ENCODE data around the gene COPG2. TPM values are rescaled to one million over a fixed set of nuclear protein-coding genes. Genes with fewer than 3 reads are reported as not detected.
A peak's percentile ranks its signal among the peaks of the same experiment; 100 is the strongest.

The COPG2 gene
- total and polyA plus RNA-seq, 2 experiments from 2014 or later = 7.0 to 35.1 TPM

DNA sequence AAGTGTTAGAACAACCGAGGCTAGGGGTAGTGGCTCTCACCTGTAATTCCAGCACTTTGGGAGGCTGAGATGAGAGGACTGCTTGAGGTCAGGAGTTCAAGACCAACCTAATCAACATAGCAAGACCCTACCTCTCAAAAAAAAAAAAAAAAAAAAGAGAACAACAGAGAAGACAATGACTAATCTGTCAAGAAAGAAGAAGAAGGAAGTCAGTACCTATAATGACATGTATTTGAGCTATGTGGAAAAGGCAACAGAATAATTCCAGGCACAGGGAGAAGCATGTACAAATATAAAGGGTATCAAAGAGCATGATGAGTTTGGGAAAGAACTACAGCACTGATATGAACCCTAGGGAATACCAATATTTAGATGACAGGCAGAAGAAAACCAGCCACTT, 27.5 kb downstream of the COPG2 start:
- H3K36me3 ChIP-seq = peaks cover 7% of the 10 kb centered on the region
- H3K4me1 ChIP-seq (ENCODE audit: low read depth) = no peaks in the 10 kb centered on the region
- no peak overlapping the region for H3K27ac ChIP-seq
- TF ChIP-seq, protein P1, sequence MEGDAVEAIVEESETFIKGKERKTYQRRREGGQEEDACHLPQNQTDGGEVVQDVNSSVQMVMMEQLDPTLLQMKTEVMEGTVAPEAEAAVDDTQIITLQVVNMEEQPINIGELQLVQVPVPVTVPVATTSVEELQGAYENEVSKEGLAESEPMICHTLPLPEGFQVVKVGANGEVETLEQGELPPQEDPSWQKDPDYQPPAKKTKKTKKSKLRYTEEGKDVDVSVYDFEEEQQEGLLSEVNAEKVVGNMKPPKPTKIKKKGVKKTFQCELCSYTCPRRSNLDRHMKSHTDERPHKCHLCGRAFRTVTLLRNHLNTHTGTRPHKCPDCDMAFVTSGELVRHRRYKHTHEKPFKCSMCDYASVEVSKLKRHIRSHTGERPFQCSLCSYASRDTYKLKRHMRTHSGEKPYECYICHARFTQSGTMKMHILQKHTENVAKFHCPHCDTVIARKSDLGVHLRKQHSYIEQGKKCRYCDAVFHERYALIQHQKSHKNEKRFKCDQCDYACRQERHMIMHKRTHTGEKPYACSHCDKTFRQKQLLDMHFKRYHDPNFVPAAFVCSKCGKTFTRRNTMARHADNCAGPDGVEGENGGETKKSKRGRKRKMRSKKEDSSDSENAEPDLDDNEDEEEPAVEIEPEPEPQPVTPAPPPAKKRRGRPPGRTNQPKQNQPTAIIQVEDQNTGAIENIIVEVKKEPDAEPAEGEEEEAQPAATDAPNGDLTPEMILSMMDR (IDR thresholded peaks at IDR 0.05; ENCODE audit: low read depth, low read length) = no peak
- H3K27me3 ChIP-seq = no peaks in the 10 kb centered on the region
- DNase-seq (ENCODE audit: low read depth in 1 of 2, low spot score in 1 of 2) = no peak
- no peaks in the 10 kb centered on the region for H3K9me3 ChIP-seq (ENCODE audit: low read depth)
- no peak overlapping the region for H3K4me3 ChIP-seq

DNA sequence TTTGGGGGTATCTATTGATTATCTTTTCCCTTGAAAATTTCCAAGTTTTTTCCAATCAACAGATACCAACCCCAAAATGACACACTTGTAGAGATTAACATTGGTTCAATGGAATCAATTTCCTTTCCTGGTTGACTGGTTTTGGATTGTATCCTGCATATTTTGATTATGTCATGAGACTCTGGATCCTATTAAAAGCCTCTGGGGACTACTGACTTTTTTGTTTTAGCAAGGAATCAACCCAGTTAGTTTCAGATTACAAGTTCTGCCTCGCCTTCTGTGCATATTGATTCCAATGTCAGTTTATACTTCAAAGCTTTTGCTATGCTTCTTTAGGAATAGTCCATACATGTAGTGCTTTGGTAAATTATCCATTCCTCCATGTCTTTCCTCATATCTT, 29.2 kb downstream of the COPG2 start:
- TF ChIP-seq, protein P1 (IDR thresholded peaks at IDR 0.05; ENCODE audit: low read depth, low read length) = no peak
- DNase-seq (ENCODE audit: low read depth in 1 of 2, low spot score in 1 of 2) = no peak
- peaks cover 4% of the 10 kb centered on the region for H3K36me3 ChIP-seq
- H3K4me1 ChIP-seq (ENCODE audit: low read depth) = no peaks in the 10 kb centered on the region
- H3K4me3 ChIP-seq = no peak overlapping the region
- H3K27ac ChIP-seq = no peak overlapping the region
- no peaks in the 10 kb centered on the region for H3K9me3 ChIP-seq (ENCODE audit: low read depth)
- H3K27me3 ChIP-seq = no peaks in the 10 kb centered on the region

DNA sequence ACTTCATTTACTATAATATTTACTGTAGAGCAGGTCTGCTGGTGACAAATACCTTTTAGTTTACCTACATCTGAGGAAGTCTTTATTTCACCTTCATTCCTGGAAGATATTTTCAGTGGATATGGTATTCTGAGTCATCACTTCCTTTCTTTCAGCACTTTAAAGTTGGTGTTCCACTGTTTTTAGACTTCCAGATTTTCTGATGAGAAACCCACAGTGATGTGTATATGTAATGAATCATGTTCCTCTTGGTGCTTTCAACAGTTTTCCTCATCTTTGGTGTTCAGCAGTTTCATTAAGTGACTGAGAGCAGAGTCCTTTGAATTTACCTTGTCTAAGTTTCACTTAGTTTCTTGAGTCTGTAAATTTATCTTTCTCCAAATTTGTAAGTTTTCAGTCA, 36.4 kb downstream of the COPG2 start:
- Histone ChIP-seq H3K4me1 (ENCODE audit: low read depth) (no peaks in the 10 kb centered on the region), H3K27me3 (no peaks in the 10 kb centered on the region), H3K9me3 (ENCODE audit: low read depth) (no peaks in the 10 kb centered on the region), H3K4me3 (no peak overlapping the region), H3K36me3 (no peaks in the 10 kb centered on the region), H3K27ac (no peak overlapping the region)
- TF ChIP-seq, protein P1 (IDR thresholded peaks at IDR 0.05; ENCODE audit: low read depth, low read length) = no peak
- DNase-seq (ENCODE audit: low read depth in 1 of 2, low spot score in 1 of 2) = peak in 1 of 2 donors; percentile 35

DNA sequence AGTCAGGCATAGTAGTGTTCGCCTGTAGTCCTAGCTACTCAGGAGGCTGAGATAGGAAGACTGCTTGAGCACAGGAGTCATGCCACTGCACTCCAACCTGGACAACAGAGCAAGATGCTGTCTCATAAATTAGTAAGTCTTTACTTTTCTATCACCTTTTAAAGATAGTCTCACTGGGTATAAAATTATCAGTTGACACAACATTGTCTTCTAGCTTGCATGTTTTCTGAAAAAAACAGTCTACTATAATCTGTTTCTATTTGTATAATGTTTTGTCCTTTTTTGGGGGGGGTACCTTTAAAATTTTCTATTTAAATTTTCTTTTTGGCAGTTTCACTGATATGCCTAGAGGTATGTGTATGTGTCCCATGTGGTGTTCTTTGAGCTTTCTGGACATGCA, 39.6 kb downstream of the COPG2 start:
- Histone ChIP-seq H3K9me3 (ENCODE audit: low read depth) (no peaks in the 10 kb centered on the region), H3K27ac (no peak overlapping the region), H3K27me3 (no peaks in the 10 kb centered on the region), H3K4me1 (ENCODE audit: low read depth) (no peaks in the 10 kb centered on the region), H3K36me3 (no peaks in the 10 kb centered on the region), H3K4me3 (no peak overlapping the region)
- no peak for DNase-seq (ENCODE audit: low read depth in 1 of 2, low spot score in 1 of 2)
- TF ChIP-seq, protein P1 (IDR thresholded peaks at IDR 0.05; ENCODE audit: low read depth, low read length) = no peak

DNA sequence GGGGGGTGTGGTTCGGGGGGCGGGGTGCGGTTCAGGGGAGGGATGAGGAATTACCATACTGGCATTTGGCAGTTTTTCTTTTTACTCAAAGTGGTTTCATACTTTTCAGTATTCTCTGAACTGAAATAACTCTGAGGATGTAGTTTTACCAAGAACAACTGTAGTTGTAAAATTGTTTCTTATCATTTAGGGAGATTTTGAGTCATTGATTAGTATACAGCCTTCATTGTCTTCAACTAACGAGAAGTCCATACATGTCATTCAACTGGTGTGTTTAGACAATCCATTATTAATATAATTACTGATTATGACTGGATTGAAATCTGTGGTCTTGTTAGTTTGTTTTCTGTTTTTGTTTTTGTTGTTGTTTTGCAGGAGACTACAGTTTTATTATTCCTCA, 40.8 kb downstream of the COPG2 start:
- DNase-seq (ENCODE audit: low read depth in 1 of 2, low spot score in 1 of 2) = no peak
- H3K4me3 ChIP-seq = no peak overlapping the region
- no peak overlapping the region for H3K27ac ChIP-seq
- no peaks in the 10 kb centered on the region for H3K36me3 ChIP-seq
- H3K9me3 ChIP-seq (ENCODE audit: low read depth) = no peaks in the 10 kb centered on the region
- H3K27me3 ChIP-seq = no peaks in the 10 kb centered on the region
- H3K4me1 ChIP-seq (ENCODE audit: low read depth) = no peaks in the 10 kb centered on the region
- TF ChIP-seq, protein P1 (IDR thresholded peaks at IDR 0.05; ENCODE audit: low read depth, low read length) = no peak

DNA sequence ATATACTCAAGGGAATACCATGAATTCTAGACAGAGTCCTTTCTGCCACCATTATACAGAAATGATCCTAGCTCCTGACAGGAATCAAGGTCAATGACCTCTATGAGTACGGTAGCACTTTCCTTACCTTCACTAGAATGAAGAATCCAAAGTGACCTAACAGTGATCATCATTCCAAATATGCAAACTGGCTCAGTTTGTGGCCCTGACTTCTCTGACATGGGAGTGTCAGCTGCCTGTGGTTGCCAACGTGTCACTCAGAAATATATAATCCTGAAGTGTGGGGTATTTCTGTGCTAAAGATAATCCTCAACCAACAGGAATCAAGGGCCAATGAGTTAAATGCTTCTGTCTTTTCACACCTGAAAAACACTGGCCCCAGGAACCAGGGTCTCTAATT, 45.7 kb downstream of the COPG2 start:
- Histone ChIP-seq H3K36me3 (no peaks in the 10 kb centered on the region), H3K27ac (no peak overlapping the region)
- TF ChIP-seq, protein P1 (IDR thresholded peaks at IDR 0.05; ENCODE audit: low read depth, low read length) = no peak

More for the DNA sequence above, 45.7 kb downstream of the COPG2 start:
- H3K27me3 ChIP-seq = no peaks in the 10 kb centered on the region
- no peak for DNase-seq (ENCODE audit: low read depth in 1 of 2, low spot score in 1 of 2)
- no peak overlapping the region for H3K4me3 ChIP-seq
- H3K9me3 ChIP-seq (ENCODE audit: low read depth) = no peaks in the 10 kb centered on the region
- H3K4me1 ChIP-seq (ENCODE audit: low read depth) = no peaks in the 10 kb centered on the region
